ENCODE results near the gene GABRG3.

GABRG3 gene

GRCh38 chr15:27327467-27328025, 356.6 kb downstream of the GABRG3 start:
- no peak for DNase-seq

DNA sequence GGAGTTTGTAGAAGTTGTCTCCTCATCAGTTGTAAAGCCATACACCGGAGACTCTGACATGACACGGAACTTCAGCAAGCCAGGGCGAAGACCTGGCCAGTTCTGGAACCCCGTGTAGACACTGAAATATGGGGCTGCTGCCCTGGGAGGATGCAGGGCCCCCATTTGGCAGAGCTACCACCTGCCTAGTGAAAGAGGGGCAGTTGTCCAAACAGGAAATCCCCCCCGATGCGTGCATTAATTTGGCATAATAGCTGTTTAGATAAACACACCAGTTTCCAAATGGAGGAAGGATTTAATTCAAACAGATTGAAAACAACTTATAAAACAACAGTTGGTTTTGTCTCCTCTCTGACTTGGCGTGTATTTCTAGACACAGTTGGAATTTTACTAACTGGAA, 357.2 kb downstream of the GABRG3 start:
- DNase-seq, result no peak

- peak in 41 of 58 donors; percentile 8 to 61 (median 34) for DNase-seq
These were observed 357.6 kb downstream of the GABRG3 start for GRCh38 chr15:27328608-27329007.

DNA sequence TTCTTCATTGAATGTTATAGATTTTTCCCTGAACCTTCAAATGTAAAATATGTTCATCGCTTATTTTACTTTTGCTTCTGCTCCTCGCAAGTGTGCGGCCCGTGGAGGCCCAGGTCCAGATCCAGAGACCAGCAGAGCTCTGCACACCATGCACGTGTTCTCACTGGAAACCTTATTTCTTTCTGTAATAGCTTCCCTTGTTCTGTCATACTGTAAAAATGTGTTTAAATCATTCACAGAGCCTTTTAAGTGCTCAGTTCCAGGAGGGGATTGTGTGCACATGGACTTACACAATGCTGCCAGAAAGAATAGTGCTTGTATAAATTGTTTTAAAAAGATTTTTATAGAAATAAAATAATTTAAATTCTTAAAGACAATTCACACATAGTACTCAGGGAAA, 359.3 kb downstream of the GABRG3 start:
- no peak for DNase-seq

- DNase-seq, result no peak
These were observed 365.7 kb downstream of the GABRG3 start for GRCh38 chr15:27336676-27337075.

GRCh38 chr15:27339138-27339537, 368.2 kb downstream of the GABRG3 start:
- no peak for DNase-seq

DNA sequence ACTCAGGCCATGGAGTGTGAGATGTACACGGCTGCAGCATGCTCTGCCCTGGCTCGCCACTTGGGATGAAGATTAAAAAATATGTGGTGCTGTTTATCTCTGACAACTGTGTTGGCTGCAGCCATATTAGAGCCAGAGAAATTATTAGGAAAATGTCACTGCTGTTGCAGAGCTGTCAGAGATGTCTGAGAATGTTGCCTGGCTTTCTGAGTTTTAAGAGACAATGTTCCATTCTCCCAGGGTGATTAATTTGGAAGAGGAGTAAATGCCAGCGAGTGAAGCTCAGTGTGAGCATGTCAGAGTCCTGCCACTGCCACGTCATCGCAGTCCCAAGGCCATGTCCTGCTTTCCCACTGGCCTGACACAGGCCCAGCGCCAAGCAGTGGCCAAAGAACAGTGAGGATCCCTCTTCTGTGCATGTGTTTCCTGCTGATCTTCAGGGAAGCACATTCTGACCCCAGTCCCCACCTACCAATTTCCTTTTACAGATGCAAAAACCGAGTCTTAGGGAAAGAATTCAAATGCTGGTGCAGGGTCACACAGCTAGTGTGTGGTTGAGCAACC, 370.9 kb downstream of the GABRG3 start:
- no peak for DNase-seq

GRCh38 chr15:27342991-27343390, 372.0 kb downstream of the GABRG3 start:
- DNase-seq, result peak in 1 of 58 donors; percentile 29

- no peak for DNase-seq
These were observed 381.2 kb downstream of the GABRG3 start for GRCh38 chr15:27352136-27352535.

GRCh38 chr15:27353856-27354255, 382.9 kb downstream of the GABRG3 start:
- DNase-seq, result no peak

GRCh38 chr15:27358751-27359434, 387.9 kb downstream of the GABRG3 start:
- peak in 45 of 58 donors; percentile 3 to 63 (median 20) for DNase-seq

GRCh38 chr15:27359586-27359985, 388.6 kb downstream of the GABRG3 start:
- peak in 1 of 58 donors; percentile 11 for DNase-seq

- no peak for DNase-seq
These were observed 389.3 kb downstream of the GABRG3 start for GRCh38 chr15:27360316-27360715.

DNA sequence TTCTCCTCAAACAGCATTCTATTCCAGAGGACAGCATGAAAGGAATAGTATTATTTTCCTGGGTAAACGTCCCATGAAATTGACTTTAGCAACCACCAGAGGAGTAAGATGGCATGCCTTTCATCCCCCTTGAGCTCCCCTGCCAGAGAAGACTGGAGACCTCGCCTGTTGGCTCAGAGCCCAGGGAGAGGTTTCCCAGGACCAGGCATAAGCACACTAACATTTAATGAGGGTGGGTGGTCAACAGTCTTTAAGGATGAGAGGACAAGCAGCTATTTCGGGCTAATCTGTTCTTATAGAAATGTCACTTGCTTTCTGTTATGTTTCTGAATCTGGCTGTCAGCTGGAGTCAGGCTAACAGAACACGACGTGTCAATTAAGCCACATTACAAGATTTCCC, 390.5 kb downstream of the GABRG3 start:
- DNase-seq, result no peak

DNA sequence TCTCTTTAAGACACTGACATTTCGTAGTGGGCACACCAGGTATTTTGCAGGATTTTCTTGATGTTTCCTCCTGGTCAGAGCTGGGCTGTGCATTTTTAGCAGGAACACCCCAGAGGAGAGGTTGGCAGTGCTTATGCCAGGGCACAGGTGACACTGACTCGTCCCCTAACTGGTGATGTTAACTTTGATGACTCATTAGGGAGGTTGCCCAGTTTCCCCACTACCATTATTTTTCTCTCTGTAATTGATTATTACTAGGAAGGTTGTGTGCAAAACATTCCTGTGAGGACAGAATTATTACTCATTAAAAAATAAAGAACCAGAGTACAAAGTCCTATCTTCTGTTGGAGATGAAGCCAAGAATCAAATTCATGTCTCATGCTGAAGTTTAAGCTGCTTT, 394.5 kb downstream of the GABRG3 start:
- no peak for DNase-seq

DNA sequence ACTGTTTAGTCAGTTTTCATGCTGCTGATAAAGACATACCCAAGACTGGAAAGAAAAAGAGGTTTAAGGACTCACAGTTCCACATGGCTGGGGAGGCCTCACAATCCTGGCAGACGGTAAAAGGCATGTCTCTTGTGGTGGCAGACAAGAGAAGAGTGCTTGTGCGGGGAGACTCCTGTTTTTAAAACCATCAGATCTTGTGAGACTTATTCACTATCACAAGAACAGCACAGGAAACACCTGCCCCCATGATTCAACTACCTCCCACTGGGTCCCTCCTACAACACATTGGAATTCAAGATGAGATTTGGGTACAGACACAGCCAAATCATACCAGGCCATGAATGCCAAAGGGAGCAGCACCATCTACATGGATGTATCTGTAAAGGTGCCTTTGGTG, 406.4 kb downstream of the GABRG3 start:
- peak in 1 of 58 donors; percentile 20 for DNase-seq

GRCh38 chr15:27382361-27383025, 411.5 kb downstream of the GABRG3 start:
- no peak for DNase-seq

DNA sequence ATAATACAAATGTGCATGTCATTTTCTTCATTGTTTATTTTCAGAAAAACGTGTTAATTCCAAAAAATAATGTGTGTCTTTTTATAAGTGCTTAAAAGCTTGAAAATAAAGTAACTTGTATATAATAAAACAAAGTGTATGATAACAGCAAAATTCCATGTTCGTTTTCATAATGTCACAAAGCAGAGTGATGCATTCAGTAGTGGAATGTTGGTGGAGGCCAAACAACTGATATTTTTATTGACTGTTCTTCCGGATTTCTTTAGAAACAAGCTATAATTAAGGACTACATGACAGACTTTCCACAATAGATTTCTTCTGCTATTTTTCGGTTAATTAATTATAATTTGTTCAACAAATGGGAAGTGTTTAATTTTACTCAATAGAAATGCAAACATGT, 412.7 kb downstream of the GABRG3 start:
- DNase-seq, result no peak

DNA sequence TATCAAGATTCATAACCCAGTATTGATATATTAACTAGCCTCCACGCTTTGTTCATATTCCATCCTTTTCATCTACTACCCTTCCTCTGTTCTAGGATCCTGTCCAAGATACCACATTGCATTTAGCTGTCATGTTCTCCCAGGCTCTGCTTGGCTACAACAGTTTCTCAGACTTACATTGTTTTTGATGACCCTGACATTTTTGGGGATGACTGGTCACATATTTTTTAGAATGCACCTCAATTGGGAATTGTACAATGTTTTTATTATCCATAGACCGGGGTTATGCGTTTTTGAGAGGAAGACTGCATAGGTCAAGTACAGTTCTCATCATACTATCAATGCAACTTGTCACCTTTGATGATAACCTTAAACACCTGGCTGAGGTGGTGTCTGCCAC, 421.2 kb downstream of the GABRG3 start:
- DNase-seq, result no peak

GRCh38 chr15:27396521-27396920, 425.5 kb downstream of the GABRG3 start:
- no peak for DNase-seq

GRCh38 chr15:27396996-27397395, 426.0 kb downstream of the GABRG3 start:
- DNase-seq, result no peak

DNA sequence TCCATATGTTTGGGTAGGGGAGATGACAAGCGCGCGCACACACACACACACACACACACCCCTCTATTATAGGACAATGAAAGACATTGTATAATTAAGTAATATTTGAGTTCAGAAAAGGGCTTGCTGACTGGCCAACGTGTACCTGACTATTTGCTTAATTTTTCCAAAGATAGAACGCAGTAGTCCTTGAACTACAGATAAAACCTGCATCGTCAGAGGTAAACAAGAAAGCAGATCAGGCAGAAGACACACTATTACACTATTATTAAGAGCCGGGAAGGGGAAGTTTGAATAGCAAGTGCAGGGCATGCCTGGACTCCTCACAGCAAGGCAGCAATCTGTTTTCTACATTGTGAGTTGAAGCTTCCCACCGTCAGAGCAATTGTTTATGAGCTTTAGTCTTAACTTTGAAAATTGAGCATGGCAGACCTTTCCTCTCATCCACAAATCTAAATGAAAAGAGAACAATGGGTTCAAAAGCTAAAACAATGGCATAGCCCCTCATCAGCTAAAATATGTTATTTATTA, 427.7 kb downstream of the GABRG3 start:
- DNase-seq, result no peak

All from anterior cingulate cortex (tissue), 58 donors.